ENCODE measurements around the gene CREB5. TPM values are rescaled to one million over a fixed set of nuclear protein-coding genes. Genes with fewer than 3 reads are reported as not detected.

CREB5 gene
- total RNA-seq, 2 donors from 2014 or later: 0.81 to 1.8 TPM

DNA sequence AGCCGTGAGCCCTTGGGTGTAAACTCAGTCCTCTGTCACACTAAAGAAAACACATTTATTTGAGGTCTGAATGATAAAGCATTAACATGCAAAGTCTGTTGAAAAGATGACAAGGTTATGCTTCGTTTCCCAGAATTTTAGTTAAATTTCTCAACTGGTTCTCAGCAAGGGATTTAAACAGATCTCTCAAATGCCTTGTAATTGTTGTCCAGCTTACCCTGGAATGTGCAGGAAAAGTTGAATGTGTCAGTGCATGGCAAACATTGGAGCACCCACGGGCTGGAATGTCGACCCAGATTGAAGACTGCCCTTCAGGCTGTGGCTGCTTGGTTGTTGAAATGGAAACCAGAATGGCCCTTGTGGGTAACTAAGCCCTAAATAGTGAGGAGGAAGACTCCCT is 354.0 kb downstream of the CREB5 start:
- H3K36me3 Mint-ChIP-seq (ENCODE audit: low read depth): no peaks in the 10 kb centered on the region
- H3K4me1 Mint-ChIP-seq: no peaks in the 10 kb centered on the region
- H3K27me3 Mint-ChIP-seq: peaks cover 9% of the 10 kb centered on the region
- H3K4me3 Mint-ChIP-seq: no peak overlapping the region
- DNase-seq (no peak), ATAC-seq (no peak)
- H3K9me3 ChIP-seq (ENCODE audit: control insufficient read depth, low read length, poor library complexity, severe bottlenecking): no peaks in the 10 kb centered on the region
- no peak overlapping the region for H3K27ac Mint-ChIP-seq

DNA sequence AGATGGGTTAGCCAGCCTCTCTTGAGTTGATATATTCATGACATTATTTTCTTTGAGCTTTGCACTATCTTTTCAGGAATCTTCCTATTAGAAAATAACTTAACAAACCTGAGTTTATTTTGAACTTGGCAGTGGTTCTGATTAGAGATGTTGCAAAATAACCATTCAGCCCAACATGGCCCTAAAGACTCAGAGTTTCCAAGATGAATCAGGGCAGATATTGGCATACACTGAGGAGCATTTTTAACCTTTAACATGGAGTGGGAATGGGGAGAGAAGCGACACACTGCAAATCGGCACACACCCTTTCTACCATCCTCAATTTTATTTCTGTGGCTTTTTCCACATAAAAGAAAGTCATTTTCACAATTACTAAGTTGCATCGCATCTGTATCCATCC is 355.0 kb downstream of the CREB5 start:
- Mint-ChIP-seq H3K4me1 (no peaks in the 10 kb centered on the region), H3K36me3 (ENCODE audit: low read depth) (no peaks in the 10 kb centered on the region), H3K27me3 (peaks cover 15% of the 10 kb centered on the region), H3K27ac (no peak overlapping the region), H3K4me3 (no peak overlapping the region)
- DNase-seq (no peak), ATAC-seq (no peak)
- H3K9me3 ChIP-seq (ENCODE audit: control insufficient read depth, low read length, poor library complexity, severe bottlenecking): no peaks in the 10 kb centered on the region

GRCh38 chr7:28768577-28769147 is 356.3 kb downstream of the CREB5 start:
- Mint-ChIP-seq H3K36me3 (ENCODE audit: low read depth) (no peaks in the 10 kb centered on the region), H3K4me1 (no peaks in the 10 kb centered on the region), H3K27ac (no peak overlapping the region), H3K4me3 (no peak overlapping the region), H3K27me3 (peaks cover 15% of the 10 kb centered on the region)
- no peaks in the 10 kb centered on the region for H3K9me3 ChIP-seq (ENCODE audit: control insufficient read depth, low read length, poor library complexity, severe bottlenecking)
- DNase-seq: no peak
- no peak for ATAC-seq

DNA sequence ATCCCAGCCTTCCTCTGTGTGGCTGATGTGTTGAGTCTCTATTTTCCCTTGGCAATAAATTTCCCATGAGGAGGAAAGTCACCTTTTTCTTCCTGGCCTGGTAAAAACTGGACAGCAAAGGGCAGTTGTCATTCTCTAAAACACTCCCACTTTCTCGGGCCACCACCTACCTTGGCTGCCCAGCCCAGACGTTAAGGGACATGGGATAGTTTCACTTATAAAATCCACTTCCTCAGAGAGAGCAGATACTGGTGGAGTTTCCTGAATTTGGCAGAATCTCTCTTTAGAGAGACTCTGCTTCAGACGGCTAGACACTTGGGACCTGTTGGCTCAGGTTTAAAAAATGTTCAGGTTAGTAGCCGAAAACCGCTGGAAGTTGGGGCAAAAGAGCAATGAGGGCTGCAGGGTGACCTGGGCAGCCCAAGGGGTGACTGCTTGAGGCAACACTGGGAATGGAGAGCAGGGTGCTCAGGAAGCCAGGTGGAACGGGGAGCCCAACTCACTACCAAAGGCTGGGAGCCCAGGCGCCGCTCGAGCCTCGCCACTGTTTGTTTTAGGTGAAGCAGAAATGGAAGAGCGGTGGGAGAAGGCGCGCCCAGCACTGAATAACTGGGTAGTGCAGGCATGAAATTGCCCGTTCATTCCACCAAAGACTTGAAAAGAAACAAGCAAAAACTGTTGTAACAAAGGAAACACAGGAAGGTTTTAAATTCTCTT is 359.7 kb downstream of the CREB5 start:
- no peak for DNase-seq
- no peaks in the 10 kb centered on the region for H3K4me1 Mint-ChIP-seq
- H3K27me3 Mint-ChIP-seq: peaks cover 11% of the 10 kb centered on the region
- H3K27ac Mint-ChIP-seq: no peak overlapping the region
- ATAC-seq: no peak
- no peak overlapping the region for H3K4me3 Mint-ChIP-seq
- H3K9me3 ChIP-seq (ENCODE audit: control insufficient read depth, low read length, poor library complexity, severe bottlenecking): no peaks in the 10 kb centered on the region
- H3K36me3 Mint-ChIP-seq (ENCODE audit: low read depth): no peaks in the 10 kb centered on the region

GRCh38 chr7:28773423-28774145 is 361.3 kb downstream of the CREB5 start:
- DNase-seq (no peak), ATAC-seq (no peak)
- Mint-ChIP-seq H3K4me1 (no peaks in the 10 kb centered on the region), H3K36me3 (ENCODE audit: low read depth) (no peaks in the 10 kb centered on the region), H3K4me3 (no peak overlapping the region), H3K27ac (no peak overlapping the region), H3K27me3 (peaks cover 11% of the 10 kb centered on the region)
- no peaks in the 10 kb centered on the region for H3K9me3 ChIP-seq (ENCODE audit: control insufficient read depth, low read length, poor library complexity, severe bottlenecking)

- no peak for DNase-seq
- Mint-ChIP-seq H3K27ac (no peak overlapping the region), H3K27me3 (peaks cover 11% of the 10 kb centered on the region), H3K4me1 (no peaks in the 10 kb centered on the region), H3K4me3 (no peak overlapping the region), H3K36me3 (ENCODE audit: low read depth) (no peaks in the 10 kb centered on the region)
- ATAC-seq: no peak
- H3K9me3 ChIP-seq (ENCODE audit: control insufficient read depth, low read length, poor library complexity, severe bottlenecking): no peaks in the 10 kb centered on the region
These were observed 362.1 kb downstream of the CREB5 start for GRCh38 chr7:28774261-28774988.

DNA sequence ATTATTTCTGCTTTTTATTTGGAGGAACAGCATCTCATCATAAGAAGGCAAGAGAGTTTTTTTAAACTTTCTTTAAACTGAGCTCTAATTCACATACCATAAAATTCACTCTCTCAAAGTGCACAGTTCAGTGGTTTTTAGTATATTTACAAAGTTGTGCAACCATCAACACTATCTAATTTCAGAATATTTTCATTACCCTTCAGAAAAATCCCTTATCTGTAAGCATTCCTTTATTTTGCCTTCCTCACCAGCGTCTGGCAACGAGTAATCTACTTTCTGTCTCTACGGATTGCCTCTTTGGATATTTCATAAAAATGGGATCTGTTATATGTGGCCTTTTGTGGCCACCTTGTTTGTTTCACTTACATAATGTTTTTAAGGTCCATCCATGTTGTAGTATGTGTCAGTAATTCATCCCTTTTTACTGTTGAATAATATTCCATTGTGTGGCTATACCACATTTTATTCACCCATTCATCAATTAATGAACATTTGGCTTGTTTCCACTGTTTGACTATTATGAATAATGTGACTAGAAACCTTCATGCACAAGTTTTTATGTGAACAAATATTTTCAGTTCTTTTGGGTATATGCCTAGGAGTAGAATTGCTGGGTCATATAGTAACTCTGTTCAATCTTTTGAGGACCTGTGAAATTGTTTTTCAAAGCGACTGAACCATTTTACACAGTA is 364.3 kb downstream of the CREB5 start:
- DNase-seq (no peak), ATAC-seq (no peak)
- Mint-ChIP-seq H3K27ac (no peak overlapping the region), H3K27me3 (peaks cover 6% of the 10 kb centered on the region), H3K4me1 (no peaks in the 10 kb centered on the region), H3K36me3 (ENCODE audit: low read depth) (no peaks in the 10 kb centered on the region), H3K4me3 (no peak overlapping the region)
- no peaks in the 10 kb centered on the region for H3K9me3 ChIP-seq (ENCODE audit: control insufficient read depth, low read length, poor library complexity, severe bottlenecking)

GRCh38 chr7:28778786-28779185 is 366.5 kb downstream of the CREB5 start:
- ATAC-seq (no peak), DNase-seq (no peak)
- no peaks in the 10 kb centered on the region for H3K4me1 Mint-ChIP-seq
- no peaks in the 10 kb centered on the region for H3K36me3 Mint-ChIP-seq (ENCODE audit: low read depth)
- H3K27ac Mint-ChIP-seq: no peak overlapping the region
- H3K4me3 Mint-ChIP-seq: no peak overlapping the region
- H3K27me3 Mint-ChIP-seq: no peaks in the 10 kb centered on the region
- H3K9me3 ChIP-seq (ENCODE audit: control insufficient read depth, low read length, poor library complexity, severe bottlenecking): no peaks in the 10 kb centered on the region

DNA sequence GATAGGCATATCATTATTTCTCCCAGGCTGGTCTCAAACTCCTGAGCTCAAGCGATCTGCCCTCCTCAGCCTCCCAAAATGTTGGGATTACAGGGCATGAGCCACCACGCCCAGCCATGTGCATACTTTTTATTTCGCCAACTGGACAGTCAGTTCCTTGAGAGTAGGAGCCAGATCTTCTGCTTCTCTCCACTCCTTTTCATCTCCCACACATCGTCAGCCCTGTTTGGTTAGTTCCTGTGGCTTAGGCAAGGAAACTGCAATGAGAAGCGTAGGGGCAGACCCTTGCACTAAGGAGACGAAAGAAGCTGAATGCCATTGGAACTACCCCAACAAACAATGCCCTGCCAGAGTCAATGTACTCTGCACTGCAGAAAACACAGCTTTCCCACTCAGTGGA is 367.6 kb downstream of the CREB5 start:
- no peak for ATAC-seq
- Mint-ChIP-seq H3K27ac (no peak overlapping the region), H3K27me3 (no peaks in the 10 kb centered on the region), H3K4me1 (no peaks in the 10 kb centered on the region), H3K36me3 (ENCODE audit: low read depth) (no peaks in the 10 kb centered on the region), H3K4me3 (no peak overlapping the region)
- DNase-seq: no peak
- H3K9me3 ChIP-seq (ENCODE audit: control insufficient read depth, low read length, poor library complexity, severe bottlenecking): no peaks in the 10 kb centered on the region

DNA sequence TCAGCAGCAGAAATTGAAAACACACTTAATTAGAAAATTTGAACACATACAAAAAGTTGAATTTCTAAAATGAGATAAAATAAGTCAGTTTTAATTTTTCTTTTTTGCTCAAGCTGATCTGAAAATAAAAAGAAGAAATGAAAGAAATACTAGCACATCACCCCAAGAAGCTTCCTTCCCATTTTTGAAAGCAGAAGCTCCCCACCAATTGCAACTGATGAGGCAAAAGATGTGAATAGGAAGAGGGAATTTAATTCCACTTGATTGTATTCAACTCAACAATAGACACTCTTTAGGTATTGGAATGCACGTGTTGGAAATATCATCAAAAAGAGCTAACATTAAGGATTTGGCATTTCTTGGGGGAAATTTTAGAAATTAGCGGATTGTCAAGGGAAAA is 370.0 kb downstream of the CREB5 start:
- H3K9me3 ChIP-seq (ENCODE audit: control insufficient read depth, low read length, poor library complexity, severe bottlenecking): no peaks in the 10 kb centered on the region
- Mint-ChIP-seq H3K4me3 (no peak overlapping the region), H3K36me3 (ENCODE audit: low read depth) (no peaks in the 10 kb centered on the region), H3K27me3 (no peaks in the 10 kb centered on the region), H3K4me1 (no peaks in the 10 kb centered on the region), H3K27ac (no peak overlapping the region)
- no peak for DNase-seq
- no peak for ATAC-seq

- H3K36me3 Mint-ChIP-seq (ENCODE audit: low read depth): no peaks in the 10 kb centered on the region
- DNase-seq (no peak), ATAC-seq (no peak)
- H3K27ac Mint-ChIP-seq: no peak overlapping the region
- no peaks in the 10 kb centered on the region for H3K4me1 Mint-ChIP-seq
- H3K27me3 Mint-ChIP-seq: no peaks in the 10 kb centered on the region
- no peak overlapping the region for H3K4me3 Mint-ChIP-seq
- no peaks in the 10 kb centered on the region for H3K9me3 ChIP-seq (ENCODE audit: control insufficient read depth, low read length, poor library complexity, severe bottlenecking)
These were observed 372.0 kb downstream of the CREB5 start for GRCh38 chr7:28784171-28784902.
